ENCODE measurements around the gene DLX4. TPM values are rescaled to one million over a fixed set of nuclear protein-coding genes. Genes with fewer than 3 reads are reported as not detected.

DLX4 gene
- total RNA-seq, 1 donor from 2014 or later = 1.2 TPM

GRCh38 chr17:49964303-49964768, 4.7 kb upstream of the DLX4 start:
- no peak for TF ChIP-seq CTCF (IDR thresholded peaks at IDR 0.05)
- TF ChIP-seq POLR2A (IDR thresholded peaks at IDR 0.05) = no peak
- no peak for TF ChIP-seq POLR2AphosphoS5 (IDR thresholded peaks at IDR 0.05; ENCODE audit: insufficient read depth in 1 of 2, low read depth in 1 of 2)
- no peaks in the 10 kb centered on the region for H3K36me3 ChIP-seq
- DNase-seq (ENCODE audit: extremely low spot score in 2 of 2) = no peak
- intact Hi-C loops (cut with DNase I) = no loop called here
- peaks cover 18% of the 10 kb centered on the region for H3K27me3 ChIP-seq
- H3K4me1 ChIP-seq = peaks cover 26% of the 10 kb centered on the region
- H3K9me3 ChIP-seq = no peaks in the 10 kb centered on the region
- no peak overlapping the region for H3K27ac ChIP-seq
- H3K4me3 ChIP-seq = no peak overlapping the region

GRCh38 chr17:49964769-49965523, 4.0 kb upstream of the DLX4 start:
- H3K27me3 ChIP-seq = peaks cover 24% of the 10 kb centered on the region
- H3K4me1 ChIP-seq = peaks cover 32% of the 10 kb centered on the region
- no peak overlapping the region for H3K27ac ChIP-seq
- no peaks in the 10 kb centered on the region for H3K9me3 ChIP-seq
- H3K4me3 ChIP-seq = no peak overlapping the region
- TF ChIP-seq CTCF (IDR thresholded peaks at IDR 0.05) = no peak
- TF ChIP-seq POLR2AphosphoS5 (IDR thresholded peaks at IDR 0.05; ENCODE audit: insufficient read depth in 1 of 2, low read depth in 1 of 2) = no peak
- TF ChIP-seq POLR2A (IDR thresholded peaks at IDR 0.05) = no peak
- H3K36me3 ChIP-seq = no peaks in the 10 kb centered on the region
- no peak for DNase-seq (ENCODE audit: extremely low spot score in 2 of 2)
- intact Hi-C loops (cut with DNase I) = no loop called here

- peaks cover 32% of the 10 kb centered on the region for H3K4me1 ChIP-seq
- no peak for DNase-seq (ENCODE audit: extremely low spot score in 2 of 2)
- intact Hi-C loops (cut with DNase I) = no loop called here
These were observed 3.5 kb upstream of the DLX4 start for GRCh38 chr17:49965524-49965909.

GRCh38 chr17:49966767-49967166, 2.2 kb upstream of the DLX4 start:
- Histone ChIP-seq H3K4me3 (no peak overlapping the region), H3K27ac (no peak overlapping the region), H3K36me3 (no peaks in the 10 kb centered on the region), H3K4me1 (peaks cover 36% of the 10 kb centered on the region), H3K27me3 (peaks cover 36% of the 10 kb centered on the region), H3K9me3 (no peaks in the 10 kb centered on the region)
- no peak for TF ChIP-seq POLR2A (IDR thresholded peaks at IDR 0.05)
- no peak for TF ChIP-seq POLR2AphosphoS5 (IDR thresholded peaks at IDR 0.05; ENCODE audit: insufficient read depth in 1 of 2, low read depth in 1 of 2)
- no peak for TF ChIP-seq CTCF (IDR thresholded peaks at IDR 0.05)
- intact Hi-C loops (cut with DNase I) = no loop called here
- DNase-seq (ENCODE audit: extremely low spot score in 2 of 2) = no peak

More at GRCh38 chr17:49965524-49965909, 3.5 kb upstream of the DLX4 start:
- H3K36me3 ChIP-seq = no peaks in the 10 kb centered on the region
- H3K27ac ChIP-seq = no peak overlapping the region
- no peak overlapping the region for H3K4me3 ChIP-seq
- TF ChIP-seq POLR2A (IDR thresholded peaks at IDR 0.05) (no peak), CTCF (IDR thresholded peaks at IDR 0.05) (no peak), POLR2AphosphoS5 (IDR thresholded peaks at IDR 0.05; ENCODE audit: insufficient read depth in 1 of 2, low read depth in 1 of 2) (no peak)
- no peaks in the 10 kb centered on the region for H3K9me3 ChIP-seq
- peaks cover 24% of the 10 kb centered on the region for H3K27me3 ChIP-seq

- no peaks in the 10 kb centered on the region for H3K9me3 ChIP-seq
- H3K27me3 ChIP-seq = peaks cover 37% of the 10 kb centered on the region
- no peak for DNase-seq (ENCODE audit: extremely low spot score in 2 of 2)
- TF ChIP-seq CTCF (IDR thresholded peaks at IDR 0.05) (no peak), POLR2A (IDR thresholded peaks at IDR 0.05) (no peak), POLR2AphosphoS5 (IDR thresholded peaks at IDR 0.05; ENCODE audit: insufficient read depth in 1 of 2, low read depth in 1 of 2) (no peak)
- intact Hi-C loops (cut with DNase I) = no loop called here
- no peak overlapping the region for H3K27ac ChIP-seq
- no peaks in the 10 kb centered on the region for H3K36me3 ChIP-seq
- no peak overlapping the region for H3K4me3 ChIP-seq
- H3K4me1 ChIP-seq = peaks cover 40% of the 10 kb centered on the region
These were observed 1.8 kb upstream of the DLX4 start for GRCh38 chr17:49967205-49967604.

All from vagina (tissue), 2 donors.